ENCODE data around the gene CEACAM18.
A peak's percentile ranks its signal among the peaks of the same experiment; 100 is the strongest.

DNA sequence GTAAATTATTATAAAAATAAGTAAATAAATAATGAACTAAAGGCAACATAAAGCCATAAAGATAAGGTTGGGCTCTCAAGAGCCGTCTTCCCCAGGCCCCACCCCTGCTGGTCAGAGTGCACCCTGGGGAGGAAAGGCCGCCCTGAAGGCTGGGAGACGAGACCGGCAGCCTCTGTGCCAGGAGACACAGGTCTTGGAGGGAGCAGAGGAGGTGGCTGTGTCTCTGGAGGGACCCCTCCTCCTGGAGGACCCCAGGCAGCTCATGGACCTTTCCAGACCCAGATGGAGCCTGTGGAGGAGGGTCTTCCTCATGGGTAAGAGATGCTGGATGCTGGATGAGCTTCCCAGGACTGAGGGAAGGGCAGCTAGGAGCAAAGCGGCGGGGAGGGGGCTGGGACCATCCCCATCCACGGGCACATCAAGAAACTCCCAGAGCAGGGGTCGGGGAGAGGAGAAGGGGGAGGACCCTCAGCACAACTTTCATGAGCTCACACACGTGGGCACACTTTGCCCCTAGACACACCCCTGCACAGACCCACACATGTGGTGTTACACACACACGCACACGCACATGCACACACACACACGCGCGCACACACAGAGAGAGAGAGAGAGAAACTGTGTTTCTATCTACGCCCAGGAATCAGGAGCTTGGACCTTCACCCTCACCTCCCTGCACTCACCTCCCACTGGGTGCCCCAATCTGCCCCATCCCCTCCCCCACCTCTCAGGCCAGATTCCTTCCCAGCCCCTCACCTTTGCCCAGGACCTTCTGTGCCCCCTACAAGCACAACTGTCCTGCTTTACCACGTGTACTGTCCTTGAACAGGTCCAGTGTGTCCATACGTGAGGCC is at the start of gene CEACAM18:
- TF ChIP-seq, protein P1, sequence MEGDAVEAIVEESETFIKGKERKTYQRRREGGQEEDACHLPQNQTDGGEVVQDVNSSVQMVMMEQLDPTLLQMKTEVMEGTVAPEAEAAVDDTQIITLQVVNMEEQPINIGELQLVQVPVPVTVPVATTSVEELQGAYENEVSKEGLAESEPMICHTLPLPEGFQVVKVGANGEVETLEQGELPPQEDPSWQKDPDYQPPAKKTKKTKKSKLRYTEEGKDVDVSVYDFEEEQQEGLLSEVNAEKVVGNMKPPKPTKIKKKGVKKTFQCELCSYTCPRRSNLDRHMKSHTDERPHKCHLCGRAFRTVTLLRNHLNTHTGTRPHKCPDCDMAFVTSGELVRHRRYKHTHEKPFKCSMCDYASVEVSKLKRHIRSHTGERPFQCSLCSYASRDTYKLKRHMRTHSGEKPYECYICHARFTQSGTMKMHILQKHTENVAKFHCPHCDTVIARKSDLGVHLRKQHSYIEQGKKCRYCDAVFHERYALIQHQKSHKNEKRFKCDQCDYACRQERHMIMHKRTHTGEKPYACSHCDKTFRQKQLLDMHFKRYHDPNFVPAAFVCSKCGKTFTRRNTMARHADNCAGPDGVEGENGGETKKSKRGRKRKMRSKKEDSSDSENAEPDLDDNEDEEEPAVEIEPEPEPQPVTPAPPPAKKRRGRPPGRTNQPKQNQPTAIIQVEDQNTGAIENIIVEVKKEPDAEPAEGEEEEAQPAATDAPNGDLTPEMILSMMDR (IDR thresholded peaks at IDR 0.05) = no peak
- peak; percentile 83 to 92 for TF ChIP-seq POLR2A (IDR thresholded peaks at IDR 0.05)

All from Peyer's patch (tissue), 4 donors.